PC-3 (cell line): ENCODE results near the gene KAZN.

ENCODE experiments used
- EZH2 ChIP-seq: fragments of 300-600 bp; sonication (generic); IDR thresholded peaks from one replicate; pipeline ENCODE4 v1.6.1; 2017; ENCODE audit warnings: antibody characterized with exemption, mild to moderate bottlenecking, low read length; ENCODE audit not compliant: unreplicated experiment
- EZH2phosphoT487 ChIP-seq: fragments of 300-600 bp; sonication (generic); IDR thresholded peaks from 2 replicates; pipeline ENCODE4 v1.6.1; 2018; ENCODE audit warnings: mild to moderate bottlenecking, antibody characterized with exemption, low read length, borderline replicate concordance
- TF ChIP-seq, protein P1 (sequence below): fragments of 300-600 bp; sonication (generic); conservative IDR thresholded peaks from 2 replicates; pipeline ENCODE4 v1.5.1; 2017; ENCODE audit warnings: antibody characterized with exemption, low read depth, mild to moderate bottlenecking, low read length

DNA sequence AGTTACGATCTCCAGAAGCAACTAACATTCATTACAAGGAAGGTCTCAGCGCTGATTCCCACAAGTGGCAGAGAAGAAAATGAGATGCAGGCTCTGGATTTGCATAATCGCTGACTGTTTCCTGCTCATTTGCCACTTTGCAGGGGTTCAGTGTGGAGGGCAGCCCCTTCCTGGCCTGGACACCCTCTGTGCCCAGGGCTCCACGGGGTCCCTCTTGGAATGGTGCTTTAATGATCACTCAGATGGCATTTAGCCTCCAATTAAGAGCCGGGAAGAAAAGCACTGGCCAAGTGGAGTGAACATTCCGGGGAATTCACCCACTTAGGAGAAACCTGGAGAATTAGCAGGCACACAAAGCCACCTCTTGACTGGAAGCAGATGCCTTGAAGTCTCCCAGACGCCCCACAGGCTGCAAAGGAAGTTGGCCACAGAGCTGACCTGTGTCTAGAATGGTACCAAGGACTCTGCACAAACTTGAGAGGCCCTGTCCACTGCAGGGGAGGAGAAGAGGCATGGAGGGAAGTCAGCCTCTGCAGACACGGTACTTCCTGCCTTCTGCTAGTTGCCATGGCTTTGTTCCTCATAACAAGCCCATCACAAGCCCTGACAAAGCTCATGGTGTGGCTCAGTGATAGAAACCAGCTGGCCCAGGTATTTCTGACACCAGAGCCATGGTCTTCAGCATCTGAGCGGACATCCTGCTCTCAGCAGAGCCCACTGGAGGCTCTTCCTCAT lies 157.2 kb downstream of the KAZN start:
- TF ChIP-seq EZH2phosphoT487: no peak
- no peak for TF ChIP-seq EZH2
- TF ChIP-seq, protein P1, sequence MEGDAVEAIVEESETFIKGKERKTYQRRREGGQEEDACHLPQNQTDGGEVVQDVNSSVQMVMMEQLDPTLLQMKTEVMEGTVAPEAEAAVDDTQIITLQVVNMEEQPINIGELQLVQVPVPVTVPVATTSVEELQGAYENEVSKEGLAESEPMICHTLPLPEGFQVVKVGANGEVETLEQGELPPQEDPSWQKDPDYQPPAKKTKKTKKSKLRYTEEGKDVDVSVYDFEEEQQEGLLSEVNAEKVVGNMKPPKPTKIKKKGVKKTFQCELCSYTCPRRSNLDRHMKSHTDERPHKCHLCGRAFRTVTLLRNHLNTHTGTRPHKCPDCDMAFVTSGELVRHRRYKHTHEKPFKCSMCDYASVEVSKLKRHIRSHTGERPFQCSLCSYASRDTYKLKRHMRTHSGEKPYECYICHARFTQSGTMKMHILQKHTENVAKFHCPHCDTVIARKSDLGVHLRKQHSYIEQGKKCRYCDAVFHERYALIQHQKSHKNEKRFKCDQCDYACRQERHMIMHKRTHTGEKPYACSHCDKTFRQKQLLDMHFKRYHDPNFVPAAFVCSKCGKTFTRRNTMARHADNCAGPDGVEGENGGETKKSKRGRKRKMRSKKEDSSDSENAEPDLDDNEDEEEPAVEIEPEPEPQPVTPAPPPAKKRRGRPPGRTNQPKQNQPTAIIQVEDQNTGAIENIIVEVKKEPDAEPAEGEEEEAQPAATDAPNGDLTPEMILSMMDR: no peak
